Left lung (tissue), 10 donors: ENCODE data around the gene RAB11B. TPM values are rescaled to one million over a fixed set of nuclear protein-coding genes. Genes with fewer than 3 reads are reported as not detected.

Experiments used
- ATAC-seq: fragments of 200-7000 bp; cut with Tn5 transposase; one replicate; pipeline ENCODE4 v1.9.1; 2020; ENCODE audit warnings: moderate library complexity
- DNase-seq, 4 donors: peaks; one replicate each; pipeline ENCODE4 v3.0.0-alpha.2; 2013 to 2020
- H3K27ac ChIP-seq, 2 donors: fragments of 200-600 bp; sonication (generic) in 1 of 2; one replicate each; pipeline versions ENCODE4 v1.5.0 to v1.8.0; 2020 to 2021
- H3K27me3 ChIP-seq, 2 donors: fragments of 200-600 bp; sonication (generic) in 1 of 2; one replicate each; pipeline versions ENCODE4 v1.5.0 to v1.8.0; 2020 to 2021
- H3K36me3 ChIP-seq, 2 donors: fragments of 200-600 bp; sonication (generic) in 1 of 2; one replicate each; pipeline versions ENCODE4 v1.5.0 to v1.8.0; 2020 to 2021
- H3K4me1 ChIP-seq, 2 donors: fragments of 200-600 bp; one replicate each; pipeline ENCODE4 v1.8.0; 2021
- H3K4me3 ChIP-seq, 2 donors: fragments of 200-600 bp; sonication (generic) in 1 of 2; one replicate each; pipeline versions ENCODE4 v1.5.0 to v1.8.0; 2020 to 2021; ENCODE audit warnings: mild to moderate bottlenecking in 1 of 2
- H3K9me3 ChIP-seq, 2 donors: fragments of 200-600 bp; sonication (generic) in 1 of 2; one replicate each; pipeline versions ENCODE4 v1.5.0 to v1.8.0; 2020 to 2021
- CTCF ChIP-seq, 2 donors: fragments of 200-600 bp; sonication (generic) in 1 of 2; IDR thresholded peaks; one replicate each; pipeline versions ENCODE4 v1.5.0 to v1.8.0; 2021; ENCODE audit warnings: antibody characterized with exemption in 2 of 2
- intact Hi-C, 2 donors: fragments of 100-400 bp; cut with DNase I; formaldehyde crosslinking; loops; one replicate each; pipeline versions ENCODE4 v1.11.2 to v1.14.2; 2022
- polyA plus RNA-seq, 6 donors: library from polyadenylated mRNA; unstranded; fragments of 120-200 nt; gene quantifications; one replicate each; pipeline ENCODE4 v1.2.1, GENCODE V29; 2013; ENCODE audit not compliant: insufficient read length in 6 of 6
- total RNA-seq, 2 donors: library from RNA; stranded (reverse); fragmentation: NEBNext Ultra II Directional; extraction: Animal tissue kit (Norgen Biotek cat#: 25700); gene quantifications; one replicate each; pipeline ENCODE4 v1.2.1, GENCODE V29; 2021
- donor health status: DM: no; HTN: yes; CAD: no.
- donor health status: DM: no; HTN: no; CAD: no.

Gene RAB11B
- total and polyA plus RNA-seq, 8 donors, result 91.6 to 137 (median 129) TPM

- Histone ChIP-seq H3K4me1 (peaks cover 33 to 78% of the 10 kb centered on the region in 2 donors), H3K36me3 (no peaks in the 10 kb centered on the region), H3K27me3 (peaks cover 0 to 60% of the 10 kb centered on the region in 2 donors), H3K9me3 (no peaks in the 10 kb centered on the region), H3K4me3 (peak within 1 kb of the TSS; percentile 25 to 48), H3K27ac (peak within 1 kb of the TSS; percentile 44 to 78)
- intact Hi-C loops, result no loop called here
- TF ChIP-seq CTCF (IDR thresholded peaks at IDR 0.05), result no peak
- DNase-seq, result peak in 3 of 4 donors; percentile 33 to 84 (median 64)
- peak; percentile 61 for ATAC-seq
Observed at GRCh38 chr19:8363803-8364771, 26.1 kb upstream of the RAB11B start, which contains the start of gene ANGPTL4. TSS of gene ANGPTL4 (plus strand) at chr19:8364155. CDS start at chr19:8364322, 167 bp downstream.

DNA sequence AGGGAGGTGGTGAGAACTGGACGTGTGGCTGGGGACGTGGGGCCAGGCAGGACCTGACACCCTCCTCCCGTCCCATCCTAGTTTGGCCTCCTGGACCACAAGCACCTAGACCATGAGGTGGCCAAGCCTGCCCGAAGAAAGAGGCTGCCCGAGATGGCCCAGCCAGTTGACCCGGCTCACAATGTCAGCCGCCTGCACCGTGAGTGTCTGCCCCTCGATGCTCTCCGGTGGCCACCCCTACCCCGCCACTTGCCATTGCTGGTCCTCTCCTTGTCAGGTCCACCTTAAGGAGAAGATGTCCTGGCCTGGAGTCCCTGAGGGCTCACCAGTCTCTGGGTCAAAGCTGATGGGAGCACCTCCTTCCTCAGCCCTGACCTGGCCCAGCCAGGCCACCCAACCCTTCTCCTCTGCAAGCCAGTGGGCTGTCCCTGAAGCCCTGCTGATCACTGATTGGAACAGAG, 24.0 kb upstream of the RAB11B start:
- Histone ChIP-seq H3K4me1 (peaks cover 33 to 68% of the 10 kb centered on the region in 2 donors), H3K9me3 (no peaks in the 10 kb centered on the region), H3K4me3 (peak overlapping the region in 1 of 2 donors; percentile 7), H3K27ac (peak overlapping the region in 1 of 2 donors; percentile 41), H3K27me3 (peaks cover 0 to 60% of the 10 kb centered on the region in 2 donors), H3K36me3 (peaks cover 0 to under 1% of the 10 kb centered on the region in 2 donors)
- DNase-seq (no peak), ATAC-seq (no peak)
- no peak for TF ChIP-seq CTCF (IDR thresholded peaks at IDR 0.05)
- intact Hi-C loops, result no loop called here

- no peaks in the 10 kb centered on the region for H3K9me3 ChIP-seq
- ATAC-seq (no peak), DNase-seq (peak in 1 of 4 donors; percentile 66)
- H3K36me3 ChIP-seq, result peaks cover 0 to 5% of the 10 kb centered on the region in 2 donors
- peak overlapping the region in 1 of 2 donors; percentile 41 for H3K27ac ChIP-seq
- peaks cover 29 to 60% of the 10 kb centered on the region in 2 donors for H3K4me1 ChIP-seq
- H3K4me3 ChIP-seq, result no peak overlapping the region
- TF ChIP-seq CTCF (IDR thresholded peaks at IDR 0.05), result no peak
- peaks cover 0 to 58% of the 10 kb centered on the region in 2 donors for H3K27me3 ChIP-seq
- intact Hi-C loops, result no loop called here
Observed at GRCh38 chr19:8366961-8367326, 23.2 kb upstream of the RAB11B start.

GRCh38 chr19:8367327-8368001, 22.7 kb upstream of the RAB11B start:
- peaks cover 24 to 55% of the 10 kb centered on the region in 2 donors for H3K4me1 ChIP-seq
- no peak for TF ChIP-seq CTCF (IDR thresholded peaks at IDR 0.05)
- H3K27me3 ChIP-seq, result peaks cover 0 to 54% of the 10 kb centered on the region in 2 donors
- intact Hi-C loops, result no loop called here
- peak; percentile 59 for ATAC-seq
- H3K9me3 ChIP-seq, result no peaks in the 10 kb centered on the region
- peak overlapping the region in 1 of 2 donors; percentile 41 for H3K27ac ChIP-seq
- peaks cover 0 to 5% of the 10 kb centered on the region in 2 donors for H3K36me3 ChIP-seq
- H3K4me3 ChIP-seq, result no peak overlapping the region
- DNase-seq, result peak; percentile 84 to 97 (median 86)
